Nephron progenitor cell (in vitro differentiated cells): ENCODE data around the gene CDH2.

Experiments used
- DNase-seq: peaks from one replicate; pipeline ENCODE4 v3.0.0; 2021
- H3K27ac Mint-ChIP-seq: 2 replicates; pipeline ENCODE4 v1.8.0; 2021; ENCODE audit warnings: mild to moderate bottlenecking, moderate library complexity, mixed read lengths
- H3K27me3 Mint-ChIP-seq: 2 replicates; pipeline ENCODE4 v1.8.0; 2021; ENCODE audit warnings: mild to moderate bottlenecking, low read depth, mixed read lengths; ENCODE audit not compliant: poor library complexity
- H3K36me3 Mint-ChIP-seq: 2 replicates; pipeline ENCODE4 v1.8.0; 2021; ENCODE audit warnings: low read depth, mixed read lengths
- H3K4me1 Mint-ChIP-seq: 2 replicates; pipeline ENCODE4 v1.8.0; 2021; ENCODE audit warnings: mixed read lengths
- H3K4me3 Mint-ChIP-seq: 2 replicates; pipeline ENCODE4 v1.8.0; 2021; ENCODE audit warnings: mild to moderate bottlenecking, moderate library complexity, mixed read lengths
- H3K9me3 Mint-ChIP-seq: 2 replicates; pipeline ENCODE4 v1.8.0; 2021; ENCODE audit warnings: mild to moderate bottlenecking, moderate library complexity, mixed read lengths
- TF ChIP-seq, protein P1 (sequence below): fragments of 200-600 bp; sonication (generic); IDR thresholded peaks from 2 replicates; pipeline ENCODE4 v1.5.0; 2021; ENCODE audit warnings: antibody characterized with exemption

CDH2 gene

DNA sequence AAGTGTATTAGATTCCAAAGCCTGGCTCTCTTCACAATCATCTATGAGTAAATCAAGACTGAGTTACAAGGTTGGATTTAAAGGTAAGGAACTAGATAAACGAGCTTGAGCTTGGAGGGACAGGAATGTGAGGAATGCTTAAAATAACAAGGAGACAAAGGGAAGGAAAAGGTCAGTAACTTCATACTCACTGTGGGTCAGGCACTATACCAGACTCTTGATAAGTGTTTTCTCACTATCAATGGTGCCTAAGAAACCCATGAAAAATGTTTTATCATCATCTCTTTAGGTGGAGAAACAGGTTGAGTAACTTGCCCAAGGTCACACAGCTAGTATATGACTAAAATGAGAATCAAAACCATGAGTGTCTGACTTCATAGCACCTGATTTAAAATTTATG lies 212.1 kb downstream of the CDH2 start:
- peaks cover 89% of the 10 kb centered on the region for H3K36me3 Mint-ChIP-seq

DNA sequence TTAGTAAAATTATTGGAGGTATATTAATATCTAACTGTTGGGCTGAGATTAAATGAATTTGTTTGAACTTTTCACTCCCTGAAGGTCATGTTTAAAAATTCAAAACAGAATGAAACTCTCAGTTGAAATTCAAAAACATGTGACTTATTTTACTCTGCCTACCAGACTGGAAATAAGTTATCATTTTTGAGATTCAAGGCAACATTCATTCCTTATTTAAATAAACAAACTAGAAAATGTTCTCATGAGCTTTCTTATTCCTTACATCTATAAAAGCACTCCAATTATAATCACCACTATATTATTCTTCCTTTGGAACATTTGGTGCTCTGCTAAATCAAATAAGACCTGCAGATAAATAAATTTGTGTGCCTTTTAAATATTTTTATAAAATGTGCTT lies 217.8 kb downstream of the CDH2 start:
- Mint-ChIP-seq H3K4me3 (no peak overlapping the region), H3K36me3 (peaks cover 78% of the 10 kb centered on the region), H3K4me1 (peaks cover 24% of the 10 kb centered on the region), H3K27me3 (no peaks in the 10 kb centered on the region), H3K9me3 (no peaks in the 10 kb centered on the region), H3K27ac (no peak overlapping the region)
- TF ChIP-seq, protein P1, sequence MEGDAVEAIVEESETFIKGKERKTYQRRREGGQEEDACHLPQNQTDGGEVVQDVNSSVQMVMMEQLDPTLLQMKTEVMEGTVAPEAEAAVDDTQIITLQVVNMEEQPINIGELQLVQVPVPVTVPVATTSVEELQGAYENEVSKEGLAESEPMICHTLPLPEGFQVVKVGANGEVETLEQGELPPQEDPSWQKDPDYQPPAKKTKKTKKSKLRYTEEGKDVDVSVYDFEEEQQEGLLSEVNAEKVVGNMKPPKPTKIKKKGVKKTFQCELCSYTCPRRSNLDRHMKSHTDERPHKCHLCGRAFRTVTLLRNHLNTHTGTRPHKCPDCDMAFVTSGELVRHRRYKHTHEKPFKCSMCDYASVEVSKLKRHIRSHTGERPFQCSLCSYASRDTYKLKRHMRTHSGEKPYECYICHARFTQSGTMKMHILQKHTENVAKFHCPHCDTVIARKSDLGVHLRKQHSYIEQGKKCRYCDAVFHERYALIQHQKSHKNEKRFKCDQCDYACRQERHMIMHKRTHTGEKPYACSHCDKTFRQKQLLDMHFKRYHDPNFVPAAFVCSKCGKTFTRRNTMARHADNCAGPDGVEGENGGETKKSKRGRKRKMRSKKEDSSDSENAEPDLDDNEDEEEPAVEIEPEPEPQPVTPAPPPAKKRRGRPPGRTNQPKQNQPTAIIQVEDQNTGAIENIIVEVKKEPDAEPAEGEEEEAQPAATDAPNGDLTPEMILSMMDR = no peak
- DNase-seq = no peak

More for the DNA sequence above, 212.1 kb downstream of the CDH2 start:
- Mint-ChIP-seq H3K27ac (no peak overlapping the region), H3K27me3 (no peaks in the 10 kb centered on the region), H3K9me3 (peaks cover 9% of the 10 kb centered on the region), H3K4me3 (no peak overlapping the region), H3K4me1 (peaks cover 27% of the 10 kb centered on the region)
- TF ChIP-seq, protein P1 = no peak
- no peak for DNase-seq

DNA sequence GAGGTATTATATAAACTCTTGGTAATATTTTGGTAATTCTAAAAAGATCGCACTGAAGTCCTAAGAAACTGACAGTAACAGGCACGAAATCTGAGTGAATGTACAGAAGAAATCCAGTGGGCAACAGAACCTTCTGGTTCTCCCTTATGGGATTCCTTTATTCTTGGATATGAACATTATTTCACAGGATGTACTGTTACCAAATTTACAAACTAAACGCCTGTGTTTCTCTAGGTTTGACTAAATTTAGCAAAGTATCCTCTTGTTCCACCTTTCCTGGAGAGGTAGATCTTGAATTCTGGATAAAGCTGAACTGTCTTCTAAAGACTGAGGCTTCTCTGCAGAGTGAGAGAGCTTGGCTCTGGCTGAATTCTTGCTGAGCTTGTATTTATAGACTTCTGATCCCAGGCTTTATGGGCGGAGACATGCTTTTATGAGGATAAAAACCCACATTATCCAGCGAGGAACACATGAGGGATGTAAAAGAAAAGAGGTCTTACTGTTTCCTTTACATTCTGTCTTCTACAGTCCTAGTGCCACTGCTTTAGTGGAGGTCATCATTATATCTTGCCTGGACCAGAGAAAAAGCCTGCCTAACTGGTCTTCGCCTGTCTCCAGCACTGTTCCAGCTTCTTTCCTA lies 220.8 kb downstream of the CDH2 start:
- H3K27ac Mint-ChIP-seq = peak overlapping the region; percentile 51
- H3K4me1 Mint-ChIP-seq = peaks cover 43% of the 10 kb centered on the region
- DNase-seq = no peak
- no peaks in the 10 kb centered on the region for H3K9me3 Mint-ChIP-seq
- TF ChIP-seq, protein P1 = no peak
- peaks cover 70% of the 10 kb centered on the region for H3K36me3 Mint-ChIP-seq
- H3K27me3 Mint-ChIP-seq = no peaks in the 10 kb centered on the region
- H3K4me3 Mint-ChIP-seq = no peak overlapping the region

DNA sequence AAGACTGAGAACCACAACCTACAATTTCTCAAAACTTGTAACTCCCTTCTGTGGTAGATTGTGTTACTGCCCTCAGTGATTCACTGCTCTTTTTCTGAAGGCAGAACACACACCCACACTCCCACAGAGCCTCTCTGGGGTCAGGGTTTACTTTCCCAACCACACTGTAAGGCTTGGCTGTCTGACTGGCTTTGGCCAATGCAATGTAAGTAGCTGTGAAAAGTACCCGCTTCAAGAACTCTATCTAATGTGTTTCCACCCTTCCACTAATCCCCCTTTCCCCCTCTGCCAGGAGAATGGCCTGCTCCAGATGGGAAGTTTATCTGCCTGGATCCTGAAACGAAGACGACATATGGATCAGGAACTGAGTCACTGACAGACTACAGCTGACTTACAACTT lies 222.7 kb downstream of the CDH2 start:
- TF ChIP-seq, protein P1 = no peak
- H3K4me1 Mint-ChIP-seq = peaks cover 43% of the 10 kb centered on the region
- H3K27ac Mint-ChIP-seq = peak overlapping the region; percentile 96
- no peak overlapping the region for H3K4me3 Mint-ChIP-seq
- no peaks in the 10 kb centered on the region for H3K9me3 Mint-ChIP-seq
- H3K27me3 Mint-ChIP-seq = no peaks in the 10 kb centered on the region
- peaks cover 62% of the 10 kb centered on the region for H3K36me3 Mint-ChIP-seq
- peak; percentile 3 for DNase-seq

DNA sequence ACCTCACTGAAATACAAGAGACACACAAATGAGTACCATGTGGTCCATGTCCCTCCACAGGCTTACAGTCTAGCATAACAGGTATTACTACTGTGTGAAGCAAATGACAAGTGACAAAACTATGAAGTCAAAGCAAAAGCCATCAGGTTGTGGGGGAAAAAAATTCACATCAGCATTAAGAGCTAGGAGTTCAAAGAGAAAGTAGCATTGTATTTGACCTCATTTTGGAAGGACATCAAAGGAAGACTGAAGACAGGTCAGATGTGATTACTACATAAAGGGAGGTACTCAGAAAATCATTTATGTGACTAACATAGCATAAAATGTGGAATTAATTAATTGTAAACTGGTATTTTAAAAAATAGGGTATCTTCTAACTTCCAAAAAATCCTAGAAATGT lies 224.2 kb downstream of the CDH2 start:
- peaks cover 43% of the 10 kb centered on the region for H3K4me1 Mint-ChIP-seq

More for the DNA sequence above, 224.2 kb downstream of the CDH2 start:
- Mint-ChIP-seq H3K4me3 (no peak overlapping the region), H3K27ac (no peak overlapping the region), H3K27me3 (no peaks in the 10 kb centered on the region), H3K9me3 (no peaks in the 10 kb centered on the region), H3K36me3 (peaks cover 52% of the 10 kb centered on the region)
- TF ChIP-seq, protein P1 = no peak
- no peak for DNase-seq
